Thymus (tissue), 11 donors: ENCODE data around the gene ATP5MC2. TPM values are rescaled to one million over a fixed set of nuclear protein-coding genes. Genes with fewer than 3 reads are reported as not detected.

Source experiments
- DNase-seq, 9 donors: peaks; one replicate each; pipeline ENCODE4 v3.0.0-alpha.2; 2013; ENCODE audit warnings: low spot score in 9 of 9, low read depth in 6 of 9, missing footprints in 1 of 9
- H3K27ac ChIP-seq, 2 donors: one replicate each; pipeline ENCODE4 v1.5.1; 2013; ENCODE audit warnings: control low read depth in 1 of 2, low read depth in 1 of 2, low read length in 1 of 2, mild to moderate bottlenecking in 1 of 2, moderate library complexity in 1 of 2
- H3K27me3 ChIP-seq, 2 donors: one replicate each; pipeline ENCODE4 v1.5.1; 2013; ENCODE audit warnings: low read length in 1 of 2; ENCODE audit not compliant: control insufficient read depth in 2 of 2, insufficient read depth in 1 of 2
- H3K36me3 ChIP-seq, 2 donors: one replicate each; pipeline ENCODE4 v1.5.1; 2013; ENCODE audit warnings: low read length in 1 of 2, mild to moderate bottlenecking in 1 of 2, moderate library complexity in 1 of 2; ENCODE audit not compliant: control insufficient read depth in 2 of 2, insufficient read depth in 2 of 2
- H3K4me1 ChIP-seq, 2 donors: one replicate each; pipeline ENCODE4 v1.5.1; 2013; ENCODE audit warnings: low read length in 2 of 2; ENCODE audit not compliant: control insufficient read depth in 2 of 2, insufficient read depth in 2 of 2
- H3K4me3 ChIP-seq, 2 donors: one replicate each; pipeline ENCODE4 v1.5.1; 2013; ENCODE audit warnings: low read length in 2 of 2, control low read depth in 1 of 2, mild to moderate bottlenecking in 1 of 2
- H3K9me3 ChIP-seq, 2 donors: one replicate each; pipeline ENCODE4 v1.5.1; 2013; ENCODE audit warnings: low read length in 1 of 2, mild to moderate bottlenecking in 1 of 2; ENCODE audit not compliant: control insufficient read depth in 2 of 2, insufficient read depth in 1 of 2
- WGBS: extraction: QIAGEN DNeasy Blood & Tissue Kit; methylation state at CpG from one replicate; pipeline ENCODE4 v1.1.7; 2013; 5-methylcytosine and 5-hydroxymethylcytosine counted together
- polyA plus RNA-seq: library from polyadenylated mRNA; stranded (reverse); fragments of 200-250 nt; gene quantifications from one replicate; pipeline ENCODE4 v1.2.3, GENCODE V29; 2013
- total RNA-seq: library from RNA; stranded (reverse); fragments of 120-200 nt; gene quantifications from one replicate; pipeline ENCODE4 v1.2.4, GENCODE V29; 2013
- donor health status: healthy.

ATP5MC2 gene
- total and polyA plus RNA-seq, 2 donors, result 272 to 335 TPM

DNA sequence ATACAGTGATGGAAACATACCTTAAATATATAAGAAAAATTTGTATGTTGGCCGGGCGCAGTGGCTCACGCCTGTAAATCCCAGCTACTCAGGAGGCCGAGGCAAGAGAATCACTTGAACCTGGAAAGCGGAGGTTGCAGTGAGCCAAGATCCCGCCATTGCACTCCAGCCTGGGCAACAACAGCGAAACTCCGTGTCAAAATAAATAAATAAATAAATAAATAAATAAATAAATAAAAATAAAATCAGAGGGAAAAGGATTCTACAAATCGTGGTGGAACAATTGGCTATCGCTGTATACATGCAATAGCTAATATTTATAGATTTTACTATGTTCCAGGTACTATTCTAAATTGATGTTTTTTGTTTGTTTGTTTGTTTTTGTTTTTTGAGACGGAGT, 48.0 kb downstream of the ATP5MC2 start:
- peaks cover 13 to 19% of the 10 kb centered on the region in 2 donors for H3K4me1 ChIP-seq
- H3K9me3 ChIP-seq, result no peaks in the 10 kb centered on the region
- no peaks in the 10 kb centered on the region for H3K36me3 ChIP-seq
- no peaks in the 10 kb centered on the region for H3K27me3 ChIP-seq
- no peak overlapping the region for H3K4me3 ChIP-seq
- DNase-seq, result no peak
- H3K27ac ChIP-seq, result no peak overlapping the region
- 84% methylated on average over 11 of the region's 11 CpGs for WGBS

DNA sequence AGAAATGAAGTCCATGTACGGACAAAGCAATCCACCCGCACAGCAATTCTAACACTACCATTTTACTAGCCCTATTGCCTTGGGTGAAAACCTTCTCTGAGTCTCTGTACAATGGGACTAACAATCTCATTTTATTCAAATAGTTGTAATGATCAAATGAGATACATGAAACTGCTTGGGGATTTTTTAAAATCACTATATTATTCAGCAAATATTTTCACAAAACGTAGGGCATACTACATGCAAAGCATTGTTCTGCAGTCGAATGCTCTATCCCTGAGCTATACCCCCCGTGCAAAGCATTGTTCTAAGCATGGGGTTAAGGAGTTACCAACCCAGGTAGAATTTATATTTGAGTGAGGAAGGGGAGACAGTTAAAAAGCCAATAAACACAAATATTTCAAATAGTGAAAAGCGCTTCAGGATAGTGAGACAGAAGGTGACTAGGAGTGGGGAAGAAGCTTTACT, 49.1 kb downstream of the ATP5MC2 start:
- Histone ChIP-seq H3K4me3 (peak overlapping the region; percentile 63 to 74), H3K4me1 (peaks cover 13 to 24% of the 10 kb centered on the region in 2 donors), H3K27me3 (no peaks in the 10 kb centered on the region), H3K27ac (peak overlapping the region; percentile 44 to 83), H3K9me3 (no peaks in the 10 kb centered on the region), H3K36me3 (no peaks in the 10 kb centered on the region)
- WGBS, result 21% methylated on average over 6 of the region's 6 CpGs
- DNase-seq, result no peak

DNA sequence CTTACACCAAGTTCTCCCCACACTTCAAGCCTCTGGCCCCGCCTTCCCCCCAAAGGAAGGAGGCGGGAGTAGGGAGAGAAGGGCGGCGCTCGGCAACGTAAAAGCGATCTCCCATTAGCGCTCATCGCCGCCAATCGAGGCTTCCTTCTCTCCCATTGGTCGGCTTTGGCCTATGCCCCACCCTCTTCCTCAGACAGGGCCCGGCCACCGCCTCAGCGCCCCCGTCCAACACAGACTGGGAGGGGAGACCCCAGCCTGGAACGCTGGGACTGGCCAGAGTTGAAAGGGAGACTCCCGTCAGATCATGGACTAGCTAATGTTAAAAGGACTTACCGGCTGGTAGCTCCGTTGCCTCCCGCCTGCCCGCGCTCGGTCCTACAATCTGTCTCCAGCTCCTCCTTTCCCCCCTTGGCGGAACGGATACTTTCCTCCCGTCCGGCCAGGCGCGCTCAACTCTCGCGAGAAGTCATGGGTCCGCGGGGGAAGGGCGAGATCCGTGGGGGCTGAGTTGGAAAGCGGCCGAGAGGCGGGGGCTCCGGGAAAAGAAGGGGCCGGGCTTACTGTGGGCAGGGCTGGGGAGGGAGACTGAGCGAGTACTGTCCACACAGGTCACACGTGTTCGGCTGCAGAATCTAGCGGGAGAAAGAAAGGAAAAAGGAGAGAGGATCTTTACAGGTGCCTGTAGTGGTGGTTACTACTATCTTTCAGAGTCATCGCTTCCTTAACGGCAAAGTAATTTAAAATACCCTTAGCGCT, 49.8 kb downstream of the ATP5MC2 start, which contains the start of gene ATF7:
Gene ATF7, minus strand, starts transcription at position 437 of the 756 bp plus-strand sequence. CDS start 25,382 bp downstream, outside the sequence.
- under 1% methylated on average over 48 of the region's 48 CpGs for WGBS
- H3K27me3 ChIP-seq, result no peaks in the 10 kb centered on the region
- no peaks in the 10 kb centered on the region for H3K9me3 ChIP-seq
- peak within 1 kb of the TSS; percentile 83 to 88 for H3K27ac ChIP-seq
- H3K4me3 ChIP-seq, result peak within 1 kb of the TSS; percentile 63 to 74
- no peaks in the 10 kb centered on the region for H3K36me3 ChIP-seq
- peaks cover 13 to 24% of the 10 kb centered on the region in 2 donors for H3K4me1 ChIP-seq
- peak; percentile 95 to 99 (median 97) for DNase-seq

DNA sequence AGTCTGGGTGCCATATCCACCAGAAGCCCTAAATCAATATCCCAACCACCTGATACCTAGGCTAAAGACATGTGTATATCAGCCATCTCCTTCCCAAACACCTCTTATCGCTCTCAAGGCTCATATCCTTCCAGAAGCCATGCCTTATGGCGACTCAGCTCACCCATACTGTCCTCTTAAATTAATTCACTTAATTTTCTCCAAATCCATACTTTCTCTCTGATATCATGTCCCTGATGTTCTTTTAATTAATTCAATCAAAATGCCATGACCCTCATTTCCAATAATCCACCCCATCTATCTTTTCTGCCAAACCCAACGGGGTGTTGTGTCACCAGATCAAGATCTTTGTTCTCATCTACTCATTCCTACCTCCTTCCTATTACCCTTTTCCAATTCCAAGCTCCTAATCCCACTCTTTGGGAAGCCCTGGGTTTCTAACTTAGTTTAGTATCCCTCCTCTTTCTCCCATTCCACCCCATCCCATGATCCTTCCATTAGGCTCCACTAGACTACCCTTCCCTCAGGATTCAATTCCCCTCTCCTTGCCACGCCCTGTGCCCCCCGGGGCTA, 50.4 kb downstream of the ATP5MC2 start:
- Histone ChIP-seq H3K36me3 (no peaks in the 10 kb centered on the region), H3K27ac (peak overlapping the region; percentile 32 to 83), H3K4me1 (peaks cover 13 to 24% of the 10 kb centered on the region in 2 donors), H3K9me3 (no peaks in the 10 kb centered on the region), H3K27me3 (no peaks in the 10 kb centered on the region), H3K4me3 (peak overlapping the region; percentile 63 to 74)
- no peak for DNase-seq
- WGBS, result 26% methylated on average over 5 of the region's 5 CpGs

DNA sequence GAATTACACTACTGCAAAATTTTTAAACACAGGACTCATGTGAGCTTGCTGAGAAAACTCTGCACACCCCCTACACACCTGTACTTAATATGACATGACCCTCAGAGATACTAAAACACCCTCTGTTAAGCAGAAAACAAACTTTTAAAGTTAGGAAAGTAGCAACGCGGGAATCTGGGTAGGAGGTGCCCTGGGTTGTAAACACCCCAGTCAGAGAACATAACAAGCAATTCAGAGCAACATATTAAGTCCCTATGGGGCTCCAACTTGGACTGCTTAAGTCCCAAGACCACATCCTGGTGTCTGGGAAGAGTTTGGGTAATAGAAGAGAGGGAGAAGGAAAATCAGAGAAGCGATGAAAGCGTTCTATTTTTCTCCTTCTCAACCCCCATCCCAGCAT, 50.9 kb downstream of the ATP5MC2 start:
- peak overlapping the region; percentile 32 to 83 for H3K27ac ChIP-seq
- WGBS, result 77% methylated on average over 4 of the region's 4 CpGs
- H3K4me1 ChIP-seq, result peaks cover 13 to 24% of the 10 kb centered on the region in 2 donors
- H3K27me3 ChIP-seq, result no peaks in the 10 kb centered on the region
- no peaks in the 10 kb centered on the region for H3K9me3 ChIP-seq
- no peaks in the 10 kb centered on the region for H3K36me3 ChIP-seq
- DNase-seq, result no peak
- peak overlapping the region; percentile 63 to 74 for H3K4me3 ChIP-seq

DNA sequence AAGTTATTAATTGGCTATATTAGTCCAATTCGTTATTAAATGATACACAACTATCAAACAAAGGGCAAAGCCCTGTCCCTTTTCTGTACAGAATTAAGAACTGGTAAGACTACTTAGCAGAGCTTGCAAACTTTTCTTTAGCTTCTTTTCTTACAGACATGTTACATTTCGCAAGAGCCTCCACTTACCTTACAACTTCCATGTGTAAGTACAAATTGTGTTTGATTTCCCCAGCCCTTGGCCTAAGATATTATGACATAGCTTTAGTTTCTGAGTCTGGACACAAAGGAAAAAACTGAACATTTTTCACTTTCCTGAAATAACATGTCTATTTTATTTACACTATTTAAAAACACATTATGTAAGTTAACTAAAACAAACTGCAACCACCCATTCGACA, 51.4 kb downstream of the ATP5MC2 start:
- WGBS, result 90% methylated on average over 3 of the region's 3 CpGs
- Histone ChIP-seq H3K36me3 (no peaks in the 10 kb centered on the region), H3K4me1 (peaks cover 13 to 24% of the 10 kb centered on the region in 2 donors), H3K9me3 (peaks cover 0 to 3% of the 10 kb centered on the region in 2 donors), H3K4me3 (peak overlapping the region; percentile 4 to 74), H3K27me3 (no peaks in the 10 kb centered on the region), H3K27ac (peak overlapping the region in 1 of 2 donors; percentile 83)
- no peak for DNase-seq

DNA sequence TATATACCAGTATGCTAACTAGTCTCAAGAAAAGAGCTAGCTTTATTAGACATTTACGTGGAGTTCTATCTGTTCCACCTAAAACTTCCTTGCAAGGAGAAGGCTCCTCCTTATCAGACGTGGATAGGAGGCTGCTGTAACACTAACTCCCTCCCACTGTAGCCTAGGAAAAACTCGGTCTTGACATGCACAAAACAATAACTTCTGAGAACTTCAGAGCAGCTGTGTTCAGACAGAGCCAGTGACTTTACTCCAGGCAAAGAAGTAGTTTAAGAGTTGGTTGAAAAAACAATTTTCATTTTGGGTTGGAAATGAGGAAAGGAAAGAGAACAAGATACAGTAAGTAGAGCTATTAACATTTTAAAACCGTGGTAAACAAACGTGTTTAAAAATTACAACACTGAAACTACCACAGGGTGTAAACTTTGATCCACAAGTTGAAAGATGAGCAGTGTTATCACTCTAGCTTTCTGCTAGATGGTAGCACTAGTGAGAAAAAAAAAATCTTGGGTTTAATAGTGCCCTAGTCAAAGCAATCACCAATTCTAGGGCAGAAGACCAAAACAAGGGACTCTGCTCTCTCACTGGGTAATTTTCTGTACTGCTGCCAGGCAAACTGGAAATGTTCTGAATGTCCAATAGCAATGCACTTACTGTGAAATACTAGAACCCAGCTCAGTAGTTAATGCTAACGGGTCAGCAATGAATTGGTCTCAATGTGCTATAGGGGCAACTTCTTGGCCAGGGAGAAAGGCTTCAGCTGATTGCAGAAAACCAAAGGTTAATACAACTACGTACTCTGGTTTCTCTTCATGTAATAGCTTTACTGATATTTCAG, 52.1 kb downstream of the ATP5MC2 start:
- Histone ChIP-seq H3K27ac (peak overlapping the region; percentile 64 to 80), H3K9me3 (peaks cover 0 to 3% of the 10 kb centered on the region in 2 donors), H3K4me3 (peak overlapping the region in 1 of 2 donors; percentile 4), H3K36me3 (no peaks in the 10 kb centered on the region), H3K27me3 (no peaks in the 10 kb centered on the region), H3K4me1 (peaks cover 13 to 25% of the 10 kb centered on the region in 2 donors)
- 53% methylated on average over 7 of the region's 7 CpGs for WGBS
- peak in 2 of 9 donors; percentile 13 to 47 for DNase-seq

DNA sequence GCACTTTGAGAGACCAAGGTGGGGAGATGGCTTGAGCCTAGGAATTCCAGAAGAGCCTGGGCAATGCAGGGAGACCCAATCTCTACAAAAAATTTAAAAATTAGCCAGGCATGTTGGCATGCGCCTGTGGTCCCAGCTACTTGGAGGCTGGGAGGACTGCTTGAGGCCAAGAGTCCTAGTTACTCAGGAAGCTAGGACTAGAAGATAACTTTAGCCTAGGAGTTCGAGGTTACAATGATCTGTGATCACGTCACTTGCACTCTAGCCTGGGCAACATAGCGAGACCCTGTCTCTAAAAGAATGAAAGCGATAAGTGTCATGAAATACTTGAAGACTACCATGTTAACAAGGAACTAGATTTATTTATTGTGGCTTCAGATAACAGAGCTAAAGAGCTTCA, 53.2 kb downstream of the ATP5MC2 start:
- Histone ChIP-seq H3K36me3 (no peaks in the 10 kb centered on the region), H3K4me3 (no peak overlapping the region), H3K27me3 (no peaks in the 10 kb centered on the region), H3K27ac (no peak overlapping the region), H3K9me3 (peaks cover 0 to 3% of the 10 kb centered on the region in 2 donors), H3K4me1 (peaks cover 13 to 29% of the 10 kb centered on the region in 2 donors)
- DNase-seq, result no peak
- WGBS, result 93% methylated on average over 5 of the region's 5 CpGs
